ENCODE measurements around the gene FOXK1.

DNA sequence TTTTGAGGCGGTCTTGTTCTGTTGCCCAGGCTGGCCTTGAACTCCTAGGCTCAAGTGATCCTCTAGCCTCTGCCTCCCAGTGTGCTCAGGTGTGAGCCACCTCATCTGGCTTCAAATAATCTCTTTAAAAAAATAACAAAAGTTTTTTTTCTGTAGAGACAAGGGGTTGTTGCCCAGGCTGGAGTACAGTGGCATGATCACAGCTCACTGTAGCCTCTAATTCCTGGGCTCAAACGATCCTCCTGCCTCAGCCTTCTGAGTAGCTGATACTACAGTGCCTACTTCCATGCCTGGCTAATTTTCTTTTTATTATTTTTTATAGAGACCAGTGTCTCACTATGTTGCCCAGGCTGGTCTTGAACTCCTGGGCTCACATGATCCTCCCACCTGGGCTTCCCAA, 11.7 kb downstream of the FOXK1 start:
- TF ChIP-seq, protein P1, sequence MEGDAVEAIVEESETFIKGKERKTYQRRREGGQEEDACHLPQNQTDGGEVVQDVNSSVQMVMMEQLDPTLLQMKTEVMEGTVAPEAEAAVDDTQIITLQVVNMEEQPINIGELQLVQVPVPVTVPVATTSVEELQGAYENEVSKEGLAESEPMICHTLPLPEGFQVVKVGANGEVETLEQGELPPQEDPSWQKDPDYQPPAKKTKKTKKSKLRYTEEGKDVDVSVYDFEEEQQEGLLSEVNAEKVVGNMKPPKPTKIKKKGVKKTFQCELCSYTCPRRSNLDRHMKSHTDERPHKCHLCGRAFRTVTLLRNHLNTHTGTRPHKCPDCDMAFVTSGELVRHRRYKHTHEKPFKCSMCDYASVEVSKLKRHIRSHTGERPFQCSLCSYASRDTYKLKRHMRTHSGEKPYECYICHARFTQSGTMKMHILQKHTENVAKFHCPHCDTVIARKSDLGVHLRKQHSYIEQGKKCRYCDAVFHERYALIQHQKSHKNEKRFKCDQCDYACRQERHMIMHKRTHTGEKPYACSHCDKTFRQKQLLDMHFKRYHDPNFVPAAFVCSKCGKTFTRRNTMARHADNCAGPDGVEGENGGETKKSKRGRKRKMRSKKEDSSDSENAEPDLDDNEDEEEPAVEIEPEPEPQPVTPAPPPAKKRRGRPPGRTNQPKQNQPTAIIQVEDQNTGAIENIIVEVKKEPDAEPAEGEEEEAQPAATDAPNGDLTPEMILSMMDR (conservative IDR thresholded peaks at IDR 0.05; ENCODE audit: low read depth in 2 of 2), result no peak
- no peak for TF ChIP-seq POLR2AphosphoS5 (IDR thresholded peaks at IDR 0.05; ENCODE audit: low read depth)
- no peak for TF ChIP-seq EZH2 (IDR thresholded peaks at IDR 0.05; ENCODE audit: low read depth, unreplicated experiment)
- TF ChIP-seq JUNB (IDR thresholded peaks at IDR 0.05; ENCODE audit: unreplicated experiment), result no peak
- TF ChIP-seq NANOG (IDR thresholded peaks at IDR 0.05; ENCODE audit: borderline replicate concordance), result no peak
- TF ChIP-seq, protein P2, sequence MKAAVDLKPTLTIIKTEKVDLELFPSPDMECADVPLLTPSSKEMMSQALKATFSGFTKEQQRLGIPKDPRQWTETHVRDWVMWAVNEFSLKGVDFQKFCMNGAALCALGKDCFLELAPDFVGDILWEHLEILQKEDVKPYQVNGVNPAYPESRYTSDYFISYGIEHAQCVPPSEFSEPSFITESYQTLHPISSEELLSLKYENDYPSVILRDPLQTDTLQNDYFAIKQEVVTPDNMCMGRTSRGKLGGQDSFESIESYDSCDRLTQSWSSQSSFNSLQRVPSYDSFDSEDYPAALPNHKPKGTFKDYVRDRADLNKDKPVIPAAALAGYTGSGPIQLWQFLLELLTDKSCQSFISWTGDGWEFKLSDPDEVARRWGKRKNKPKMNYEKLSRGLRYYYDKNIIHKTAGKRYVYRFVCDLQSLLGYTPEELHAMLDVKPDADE (IDR thresholded peaks at IDR 0.05), result no peak
- no peak for TF ChIP-seq REST (IDR thresholded peaks at IDR 0.05; ENCODE audit: unreplicated experiment)
